OCI-LY1 (cell line): ENCODE data around the gene FBXL14.

Experiments used
- H2AFZ ChIP-seq: fragments of 200-600 bp; sonication (generic), shearing (Covaris generic); 2 replicates; pipeline ENCODE4 v1.6.0; 2014; ENCODE audit warnings: antibody characterized with exemption, mild to moderate bottlenecking, low read length
- H3F3A ChIP-seq: fragments of 200-600 bp; sonication (generic), shearing (Covaris generic); 2 replicates; pipeline ENCODE4 v1.6.0; 2014; ENCODE audit warnings: mild to moderate bottlenecking, antibody characterized with exemption, low read length, moderate library complexity; ENCODE audit not compliant: insufficient read depth
- H3K27ac ChIP-seq: fragments of 200-600 bp; sonication (generic); 2 replicates; pipeline ENCODE4 v1.5.1; 2014; ENCODE audit warnings: low read length, mixed run types, mild to moderate bottlenecking, low read depth; ENCODE audit not compliant: poor library complexity, severe bottlenecking
- H3K27me3 ChIP-seq: fragments of 200-600 bp; sonication (generic); 2 replicates; pipeline ENCODE4 v1.6.0; 2014; ENCODE audit warnings: antibody characterized with exemption, mild to moderate bottlenecking, low read length, moderate library complexity; ENCODE audit not compliant: insufficient read depth
- H3K36me3 ChIP-seq: fragments of 200-600 bp; sonication (generic); 2 replicates; pipeline ENCODE4 v1.6.1; 2014; ENCODE audit warnings: mild to moderate bottlenecking, antibody characterized with exemption, low read length, moderate library complexity, mixed read lengths; ENCODE audit not compliant: insufficient read depth
- H3K4me1 ChIP-seq: fragments of 200-600 bp; sonication (generic); 2 replicates; pipeline ENCODE4 v1.5.1; 2014; ENCODE audit warnings: mild to moderate bottlenecking, low read length, moderate library complexity; ENCODE audit not compliant: insufficient read depth, severe bottlenecking
- H3K4me2 ChIP-seq: fragments of 200-600 bp; sonication (generic), shearing (Covaris generic); 2 replicates; pipeline ENCODE4 v1.6.1; 2014; ENCODE audit warnings: low read length
- H3K4me3 ChIP-seq: fragments of 200-600 bp; sonication (generic); 2 replicates; pipeline ENCODE4 v1.5.1; 2014; ENCODE audit warnings: low read length, low read depth, mild to moderate bottlenecking, mixed read lengths; ENCODE audit not compliant: poor library complexity, severe bottlenecking
- H3K79me2 ChIP-seq: fragments of 200-600 bp; shearing (Covaris generic); 2 replicates; pipeline ENCODE4 v1.6.1; 2016; ENCODE audit warnings: mixed run types, low read length, mixed read lengths; ENCODE audit not compliant: insufficient read depth
- H3K9ac ChIP-seq: fragments of 200-600 bp; sonication (generic), shearing (Covaris generic); 2 replicates; pipeline ENCODE4 v1.6.1; 2014; ENCODE audit warnings: mild to moderate bottlenecking, low read length, mixed read lengths
- H3K9me2 ChIP-seq: fragments of 200-600 bp; sonication (generic), shearing (Covaris generic); 2 replicates; pipeline ENCODE4 v1.6.1; 2014; ENCODE audit warnings: low read depth, mild to moderate bottlenecking, low read length, mixed read lengths
- H3K9me3 ChIP-seq: fragments of 200-600 bp; shearing (Covaris generic); 2 replicates; pipeline ENCODE4 v1.6.1; 2014; ENCODE audit warnings: low read length, mixed read lengths
- H4K20me1 ChIP-seq: fragments of 200-600 bp; sonication (generic), shearing (Covaris generic); 2 replicates; pipeline ENCODE4 v1.6.0; 2016; ENCODE audit warnings: mild to moderate bottlenecking, low read length; ENCODE audit not compliant: insufficient read depth
- CTCF ChIP-seq: fragments of 200-600 bp; sonication (generic), shearing (Covaris generic); IDR thresholded peaks from 2 replicates; pipeline ENCODE4 v1.5.1; 2017; ENCODE audit warnings: mild to moderate bottlenecking, antibody characterized with exemption, low read length, moderate library complexity, mixed read lengths
- EZH2 ChIP-seq: fragments of 200-600 bp; sonication (generic), shearing (Covaris generic); IDR thresholded peaks from 2 replicates; pipeline ENCODE4 v1.8.0; 2017; ENCODE audit warnings: borderline replicate concordance, mixed run types, mild to moderate bottlenecking, antibody characterized with exemption, low read length, moderate library complexity, mixed read lengths

Gene FBXL14

GRCh38 chr12:1551496-1551895 is 42.9 kb downstream of the FBXL14 start:
- Histone ChIP-seq H3K4me1 (peaks cover 58% of the 10 kb centered on the region), H3K27ac (peak overlapping the region; percentile 84), H3F3A (no peaks in the 10 kb centered on the region), H3K36me3 (no peaks in the 10 kb centered on the region; the same call in 1 of the 2 replicates), H2AFZ (no peak overlapping the region), H3K9ac (no peak overlapping the region), H3K9me2 (no peaks in the 10 kb centered on the region), H3K4me3 (no peak overlapping the region), H3K9me3 (peaks cover 4% of the 10 kb centered on the region; the same call in 1 of the 2 replicates), H3K27me3 (0 out of 2 replicates have a peak, but pooled peaks cover 1% of the 10 kb centered on the region), H4K20me1 (no peaks in the 10 kb centered on the region), H3K79me2 (no peaks in the 10 kb centered on the region), H3K4me2 (no peak overlapping the region)
- no peak for TF ChIP-seq EZH2
- no peak for TF ChIP-seq CTCF

- H3K27ac ChIP-seq, result peak overlapping the region; percentile 34
- peak overlapping the region; percentile 39 for H3K4me2 ChIP-seq
- H3K4me1 ChIP-seq, result peaks cover 32% of the 10 kb centered on the region
- H3K27me3 ChIP-seq, result 0 out of 2 replicates have a peak, but pooled peaks cover 6% of the 10 kb centered on the region
- H3K9me3 ChIP-seq, result peaks cover 10% of the 10 kb centered on the region; the same call in 1 of the 2 replicates
- no peaks in the 10 kb centered on the region for H3K79me2 ChIP-seq
- H4K20me1 ChIP-seq, result no peaks in the 10 kb centered on the region
- H2AFZ ChIP-seq, result 0 out of 2 replicates have a peak overlapping the region, but pooled peaks have one; percentile 8
- TF ChIP-seq EZH2 (no peak), CTCF (no peak)
- peak overlapping the region; percentile 16; the same call in 1 of the 2 replicates for H3K9ac ChIP-seq
- no peaks in the 10 kb centered on the region for H3K9me2 ChIP-seq
- no peaks in the 10 kb centered on the region for H3F3A ChIP-seq
- H3K4me3 ChIP-seq, result peak overlapping the region; percentile 14
- no peaks in the 10 kb centered on the region; the same call in 1 of the 2 replicates for H3K36me3 ChIP-seq
Measured at GRCh38 chr12:1546931-1547640, 47.3 kb downstream of the FBXL14 start.

- H4K20me1 ChIP-seq, result no peaks in the 10 kb centered on the region
- no peak overlapping the region for H3K9ac ChIP-seq
- H3K9me2 ChIP-seq, result no peaks in the 10 kb centered on the region
- peaks cover 28% of the 10 kb centered on the region for H3K4me1 ChIP-seq
- no peaks in the 10 kb centered on the region for H3K79me2 ChIP-seq
- no peak overlapping the region for H3K27ac ChIP-seq
- no peak overlapping the region for H3K4me2 ChIP-seq
- TF ChIP-seq EZH2, result no peak
- no peak for TF ChIP-seq CTCF
- H3K36me3 ChIP-seq, result no peaks in the 10 kb centered on the region; the same call in 1 of the 2 replicates
- H3K4me3 ChIP-seq, result no peak overlapping the region
- peaks cover 7% of the 10 kb centered on the region; the same call in 1 of the 2 replicates for H3K9me3 ChIP-seq
- H3K27me3 ChIP-seq, result 0 out of 2 replicates have a peak, but pooled peaks cover 6% of the 10 kb centered on the region
- H3F3A ChIP-seq, result no peaks in the 10 kb centered on the region
- no peak overlapping the region for H2AFZ ChIP-seq
Measured at GRCh38 chr12:1544996-1545700, 49.2 kb downstream of the FBXL14 start.
